GM21526 (cell line): ENCODE measurements around the gene RGS6.

Experiments used
- ATAC-seq: cut with Tn5 transposase; IDR thresholded peaks from one replicate; pipeline ENCODE4 v1.9.1; 2021; ENCODE audit warnings: moderate library complexity; ENCODE audit not compliant: unreplicated experiment, low FRiP score

The RGS6 gene

GRCh38 chr14:72541546-72541945, 609.3 kb downstream of the RGS6 start:
- no peak for ATAC-seq

- ATAC-seq, result no peak
These were observed 611.1 kb downstream of the RGS6 start for GRCh38 chr14:72543341-72543740.

DNA sequence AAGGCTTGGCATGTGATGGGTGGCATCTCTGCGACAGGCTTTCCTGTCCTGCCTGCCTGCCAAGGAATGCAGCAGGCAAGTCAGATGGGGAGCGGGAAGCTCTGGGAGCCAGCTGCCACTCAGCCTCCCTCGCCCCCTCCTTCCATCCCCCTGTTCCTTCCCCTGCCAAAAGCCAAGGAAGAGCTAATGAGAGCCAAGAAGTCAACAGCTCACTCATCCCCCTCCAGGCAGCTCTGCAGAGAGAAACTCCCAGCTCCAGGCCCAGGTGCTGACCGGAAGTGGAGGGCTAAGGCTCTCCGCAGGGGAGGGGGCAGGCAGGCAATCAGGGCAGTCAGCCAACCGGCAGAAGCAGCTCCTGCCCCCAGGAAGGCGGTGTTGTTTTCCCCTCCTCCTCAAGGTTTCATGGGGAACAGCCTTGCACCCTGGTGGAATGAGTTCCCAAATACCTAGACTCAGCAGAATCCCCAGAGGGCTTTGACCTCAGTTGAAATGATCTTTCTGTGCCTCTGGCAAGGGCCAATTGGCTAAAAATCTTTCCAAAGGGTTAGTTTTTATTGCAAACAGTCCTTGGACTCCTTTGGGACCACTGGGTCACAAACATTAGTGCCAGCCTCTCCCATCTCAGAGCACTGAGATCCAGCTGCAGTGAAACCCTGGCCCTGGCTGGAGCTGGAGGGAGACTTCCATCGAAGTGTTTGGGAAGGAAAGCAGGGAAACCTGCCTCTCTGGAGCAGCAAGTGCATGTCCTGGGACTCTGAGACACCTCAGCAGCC, 612.6 kb downstream of the RGS6 start:
- ATAC-seq, result no peak

DNA sequence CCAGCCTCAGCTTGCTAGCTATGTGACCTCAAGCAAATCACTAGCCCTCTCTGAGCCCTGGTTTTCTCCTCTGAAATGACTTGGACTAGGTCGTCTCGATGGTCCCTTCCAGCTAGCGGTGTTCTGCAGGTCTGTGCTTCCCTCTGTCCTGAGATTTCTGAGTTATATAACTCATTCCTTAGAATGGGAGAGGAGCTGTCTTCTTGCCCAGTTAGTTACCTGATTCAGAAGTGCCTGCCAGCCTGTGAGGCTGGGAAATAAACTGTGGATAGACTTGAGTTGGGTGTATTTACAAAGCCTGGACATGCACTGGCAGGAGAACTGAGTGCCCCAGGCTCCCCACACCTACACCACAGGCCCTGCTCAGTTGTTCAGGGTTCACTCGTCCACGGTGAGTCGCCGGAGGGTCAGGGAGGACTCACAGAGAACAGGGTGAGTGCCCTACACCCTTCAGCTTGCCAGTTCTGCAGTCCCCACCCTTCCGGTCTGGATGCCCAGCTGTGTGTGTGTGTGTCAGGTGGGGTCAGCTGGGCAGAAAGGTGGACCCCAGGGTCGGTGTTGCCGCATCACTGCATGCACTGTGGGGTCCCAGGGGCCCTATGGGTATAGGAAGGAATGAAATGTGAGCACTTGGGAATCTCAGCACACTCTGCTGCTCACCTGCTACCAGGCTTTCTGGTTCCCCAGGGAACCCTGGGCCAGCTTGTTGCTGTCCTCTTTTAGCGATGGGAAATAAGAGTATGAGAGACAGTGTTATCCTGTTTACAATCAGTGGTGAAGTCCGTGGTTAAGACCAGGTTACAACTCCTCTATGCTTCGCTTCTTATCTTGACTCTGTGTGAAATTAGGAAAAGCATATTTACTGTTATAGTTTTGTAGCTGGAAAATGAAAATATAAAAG, 613.4 kb downstream of the RGS6 start:
- ATAC-seq, result no peak

GRCh38 chr14:72546344-72547016, 614.3 kb downstream of the RGS6 start:
- no peak for ATAC-seq

DNA sequence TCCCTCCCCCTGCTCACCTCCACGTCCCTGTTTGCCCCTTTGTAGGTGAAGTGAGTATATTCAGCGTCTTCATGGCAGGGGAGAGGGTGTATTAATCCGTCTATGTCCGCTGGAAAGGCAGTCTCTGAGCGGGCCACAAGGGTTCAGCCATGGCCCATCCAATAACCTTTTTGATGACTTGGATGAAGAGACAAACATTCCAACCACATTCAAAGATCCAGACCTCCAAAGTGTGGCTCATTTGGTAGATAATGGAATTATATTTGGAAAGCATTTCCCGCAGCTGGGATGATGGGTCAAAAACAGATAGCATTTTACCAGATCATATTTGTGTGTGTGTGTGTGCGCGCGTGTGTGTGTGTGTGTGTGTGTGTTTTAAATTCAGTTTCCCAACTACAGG, 615.8 kb downstream of the RGS6 start:
- ATAC-seq, result no peak

- no peak for ATAC-seq
These were observed 616.8 kb downstream of the RGS6 start for GRCh38 chr14:72549026-72549425.

GRCh38 chr14:72549854-72550253, 617.6 kb downstream of the RGS6 start:
- ATAC-seq, result no peak

DNA sequence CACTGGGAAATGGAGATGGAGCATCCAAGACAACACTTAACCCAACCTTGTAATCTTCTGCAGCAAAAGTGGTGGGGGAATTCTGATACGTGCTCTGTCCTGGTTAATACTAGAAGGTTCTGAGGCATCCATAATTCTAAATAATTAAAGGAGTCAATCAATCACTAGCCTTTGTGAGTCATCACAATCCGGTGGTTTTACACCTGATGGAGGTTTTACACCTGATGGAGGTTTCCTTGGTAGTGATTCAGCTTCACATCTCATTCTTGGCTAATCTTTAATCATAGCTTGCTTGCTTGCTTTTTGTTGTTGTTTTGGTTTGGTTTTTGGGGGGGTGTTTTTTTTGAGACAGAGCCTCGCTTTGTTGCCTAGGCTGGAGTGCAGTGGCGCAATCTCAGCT, 618.3 kb downstream of the RGS6 start:
- ATAC-seq, result no peak

GRCh38 chr14:72552236-72552635, 620.0 kb downstream of the RGS6 start:
- ATAC-seq, result no peak

- ATAC-seq, result no peak
These were observed 620.9 kb downstream of the RGS6 start for GRCh38 chr14:72553161-72553560.

GRCh38 chr14:72553656-72554055, 621.4 kb downstream of the RGS6 start:
- ATAC-seq, result no peak

DNA sequence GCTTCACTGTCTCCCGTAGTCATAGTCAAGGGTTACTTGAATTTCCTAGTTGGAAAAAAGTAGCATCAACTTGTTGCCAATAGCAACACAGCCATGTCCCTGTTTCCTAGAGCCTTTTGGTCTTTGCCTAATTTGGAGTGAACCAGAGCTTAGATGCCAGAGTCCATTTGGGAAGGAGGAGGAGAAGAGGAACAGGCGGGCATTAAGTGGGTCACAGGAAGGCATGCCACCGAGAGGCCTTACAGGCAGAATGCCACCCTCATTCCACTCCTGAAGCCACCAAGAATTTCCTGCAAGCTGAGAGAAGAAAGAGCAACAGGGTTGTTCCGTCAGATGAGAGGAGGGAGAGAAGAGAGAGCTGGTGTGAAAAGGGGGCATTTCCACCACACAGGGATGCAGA, 622.2 kb downstream of the RGS6 start:
- no peak for ATAC-seq

- ATAC-seq, result no peak
These were observed 622.9 kb downstream of the RGS6 start for GRCh38 chr14:72554994-72555608.

DNA sequence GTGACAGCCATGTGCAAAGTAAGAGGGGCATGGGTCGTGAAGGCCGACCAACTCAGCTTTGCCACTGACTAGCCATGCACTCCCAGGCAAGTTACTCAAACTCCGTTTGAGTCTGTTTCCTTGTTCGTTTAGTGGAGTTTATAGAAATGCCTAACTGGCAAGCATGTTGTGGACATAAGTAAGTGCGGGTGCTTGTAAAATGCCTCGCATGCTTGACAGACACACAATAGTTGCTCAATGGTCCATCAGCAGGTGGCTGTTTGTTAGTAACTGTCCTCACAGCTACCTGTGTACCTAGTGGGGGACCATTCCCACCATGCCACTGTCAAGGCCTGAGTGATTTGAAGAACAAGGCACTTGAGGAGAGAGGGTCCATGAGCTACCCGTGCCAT, 623.4 kb downstream of the RGS6 start:
- ATAC-seq, result no peak

DNA sequence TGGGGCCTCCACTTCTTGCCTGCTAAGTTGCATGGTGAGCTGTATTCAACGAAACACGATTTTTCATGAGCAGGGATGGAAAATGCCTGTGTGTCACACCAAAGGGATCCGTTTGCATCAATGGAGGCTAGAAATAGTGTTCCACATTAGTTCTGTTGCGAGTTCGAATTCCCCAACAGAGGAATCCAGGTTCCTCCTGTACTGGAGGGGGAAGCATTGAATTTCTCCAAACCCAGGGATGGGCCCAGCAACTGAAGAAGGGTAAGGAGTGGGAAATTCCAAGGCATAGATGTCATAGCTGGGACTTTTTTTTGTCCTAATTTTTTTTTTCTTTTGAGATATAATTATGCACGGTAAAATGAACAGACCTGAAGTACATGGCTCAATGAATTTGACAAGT, 625.4 kb downstream of the RGS6 start:
- ATAC-seq, result no peak

DNA sequence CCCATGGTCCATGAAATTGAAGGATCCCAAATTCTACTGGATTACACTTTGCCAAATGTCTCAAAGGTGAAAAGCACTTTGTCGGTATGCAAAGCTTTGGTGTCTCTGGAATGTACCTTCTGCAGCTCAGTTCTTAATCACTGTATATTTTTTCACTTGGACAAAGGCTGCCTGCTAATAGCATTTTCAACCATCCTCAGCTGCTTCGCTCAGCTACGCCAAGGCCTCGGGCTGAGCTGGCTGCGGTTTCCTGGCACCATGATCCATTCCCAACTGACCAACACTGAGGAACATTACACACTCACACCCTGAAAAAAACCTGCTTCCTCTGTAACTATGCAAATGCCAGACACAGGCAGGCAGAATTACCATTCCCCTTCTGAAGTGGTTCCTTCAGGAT, 626.5 kb downstream of the RGS6 start:
- ATAC-seq, result no peak

DNA sequence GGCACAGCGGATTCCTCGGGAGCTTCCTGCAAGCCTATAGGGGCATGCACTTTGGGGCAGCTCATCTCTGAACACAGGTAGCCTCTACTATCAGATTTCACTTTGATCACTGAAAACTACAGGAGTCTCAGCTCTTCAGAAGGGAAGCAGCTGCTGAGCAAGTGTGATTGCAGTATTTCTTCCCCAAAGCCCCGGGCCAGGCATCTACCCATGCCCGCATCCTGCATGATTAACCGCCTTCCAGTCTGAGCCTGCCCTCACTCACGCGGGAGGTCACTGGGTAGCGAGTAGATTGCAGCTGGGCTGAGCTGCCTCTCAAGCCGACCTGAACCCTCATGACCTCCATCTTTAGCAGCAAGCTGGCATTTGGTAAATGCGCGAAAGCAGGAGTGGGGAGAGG, 627.0 kb downstream of the RGS6 start:
- ATAC-seq, result no peak

GRCh38 chr14:72559669-72560255, 627.5 kb downstream of the RGS6 start:
- no peak for ATAC-seq

DNA sequence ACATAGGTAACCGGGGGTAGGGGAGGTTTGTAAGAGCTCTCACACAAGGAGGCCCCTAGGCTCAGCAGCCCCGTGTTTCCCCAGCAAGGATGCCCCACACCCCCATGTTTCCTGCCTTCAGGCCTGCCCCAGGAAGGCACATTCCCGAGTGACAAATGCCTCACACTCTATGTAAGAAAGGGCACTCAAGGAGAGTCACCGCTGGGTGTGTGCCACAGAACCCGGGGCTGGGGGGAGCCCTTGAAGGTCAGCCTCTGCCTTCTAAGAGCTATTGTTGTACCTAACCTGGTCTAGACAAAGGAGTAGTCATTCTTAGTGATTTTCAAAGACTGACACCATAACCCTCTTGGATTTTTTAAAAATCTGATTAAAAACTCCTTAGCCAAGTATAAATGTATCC, 628.1 kb downstream of the RGS6 start:
- ATAC-seq, result no peak
